Muscle of leg (tissue), 11 donors: ENCODE measurements around the gene SUMO2. TPM values are rescaled to one million over a fixed set of nuclear protein-coding genes. Genes with fewer than 3 reads are reported as not detected.

Experiments used
- DNase-seq: peaks from one replicate; pipeline ENCODE4 v3.0.0; 2013
- H3K27ac ChIP-seq: one replicate; pipeline ENCODE4 v1.5.1; 2013; ENCODE audit warnings: mild to moderate bottlenecking, low read length, control low read depth
- H3K27me3 ChIP-seq: one replicate; pipeline ENCODE4 v1.6.1; 2013; ENCODE audit warnings: low read length; ENCODE audit not compliant: control insufficient read depth, insufficient read depth
- H3K36me3 ChIP-seq: one replicate; pipeline ENCODE4 v1.6.1; 2013; ENCODE audit warnings: low read length; ENCODE audit not compliant: control insufficient read depth, insufficient read depth
- H3K4me1 ChIP-seq: one replicate; pipeline ENCODE4 v1.6.1; 2013; ENCODE audit warnings: low read length; ENCODE audit not compliant: control insufficient read depth, insufficient read depth
- H3K4me3 ChIP-seq: one replicate; pipeline ENCODE4 v1.5.1; 2013; ENCODE audit warnings: low read length, control low read depth
- H3K9me3 ChIP-seq: replicated peaks from 2 replicates; pipeline ENCODE4 v1.6.1; 2013; ENCODE audit warnings: low read depth, low read length; ENCODE audit not compliant: control insufficient read depth
- WGBS: methylation state at CpG from one replicate; pipeline ENCODE4 v1.1.5; 2013; ENCODE audit warnings: missing lambda C conversion rate; ENCODE audit not compliant: insufficient coverage; 5-methylcytosine and 5-hydroxymethylcytosine counted together
- polyA plus RNA-seq, 8 donors: library from polyadenylated mRNA; unstranded; fragments of 120-200 nt; gene quantifications; one replicate each; pipeline versions ENCODE4 v1.2.1 to v1.2.3, GENCODE V29; 2013; ENCODE audit warnings: inconsistent platforms in 1 of 8, low replicate concordance in 1 of 8; ENCODE audit not compliant: insufficient read length in 8 of 8, insufficient read depth in 1 of 8
- total RNA-seq: library from RNA; stranded (reverse); fragments of 120-200 nt; gene quantifications from one replicate; pipeline ENCODE4 v1.2.4, GENCODE V29; 2013

The SUMO2 gene
- total and polyA plus RNA-seq, 9 donors = 242 to 477 (median 378) TPM

GRCh38 chr17:75188614-75189013 is 5.9 kb upstream of the SUMO2 start:
- no peak for DNase-seq
- Histone ChIP-seq H3K27ac (no peak overlapping the region), H3K27me3 (peaks cover 2% of the 10 kb centered on the region), H3K4me1 (peaks cover 6% of the 10 kb centered on the region), H3K9me3 (no peaks in the 10 kb centered on the region), H3K36me3 (no peaks in the 10 kb centered on the region), H3K4me3 (no peak overlapping the region)
- WGBS = 90% methylated on average over 3 of the region's 6 CpGs

GRCh38 chr17:75183999-75184884 is 1.5 kb upstream of the SUMO2 start:
- Histone ChIP-seq H3K4me1 (peaks cover 16% of the 10 kb centered on the region), H3K27ac (peak overlapping the region; percentile 100), H3K36me3 (peaks cover 10% of the 10 kb centered on the region), H3K4me3 (no peak overlapping the region), H3K27me3 (peaks cover 2% of the 10 kb centered on the region), H3K9me3 (no peaks in the 10 kb centered on the region)
- 93% methylated on average over 8 of the region's 9 CpGs for WGBS
- no peak for DNase-seq

GRCh38 chr17:75182319-75182568 is 515 bp downstream of the SUMO2 start:
- WGBS = 0% methylated on average over 28 of the region's 33 CpGs
- DNase-seq = no peak
- H3K4me3 ChIP-seq = peak overlapping the region; percentile 84

GRCh38 chr17:75181608-75182318 is 996 bp downstream of the SUMO2 start:
- Histone ChIP-seq H3K4me3 (peak overlapping the region; percentile 84), H3K9me3 (no peaks in the 10 kb centered on the region), H3K27me3 (no peaks in the 10 kb centered on the region), H3K27ac (peak overlapping the region; percentile 95), H3K36me3 (peaks cover 33% of the 10 kb centered on the region), H3K4me1 (peaks cover 16% of the 10 kb centered on the region)
- peak; percentile 33 for DNase-seq
- WGBS = 0% methylated on average over 30 of the region's 34 CpGs

More at GRCh38 chr17:75182319-75182568, 515 bp downstream of the SUMO2 start:
- Histone ChIP-seq H3K36me3 (peaks cover 28% of the 10 kb centered on the region), H3K27me3 (no peaks in the 10 kb centered on the region), H3K27ac (peak overlapping the region; percentile 95), H3K9me3 (no peaks in the 10 kb centered on the region), H3K4me1 (peaks cover 16% of the 10 kb centered on the region)

GRCh38 chr17:75181110-75181509 is 1.6 kb downstream of the SUMO2 start:
- H3K36me3 ChIP-seq = peaks cover 38% of the 10 kb centered on the region
- peaks cover 16% of the 10 kb centered on the region for H3K4me1 ChIP-seq
- H3K4me3 ChIP-seq = peak overlapping the region; percentile 84
- no peak for DNase-seq
- H3K27me3 ChIP-seq = no peaks in the 10 kb centered on the region
- no CpG with 5 or more reads among the region's 8 CpGs for WGBS
- H3K27ac ChIP-seq = peak overlapping the region; percentile 95
- no peaks in the 10 kb centered on the region for H3K9me3 ChIP-seq

- Histone ChIP-seq H3K27ac (no peak overlapping the region), H3K9me3 (no peaks in the 10 kb centered on the region), H3K4me3 (no peak overlapping the region), H3K27me3 (no peaks in the 10 kb centered on the region), H3K4me1 (peaks cover 9% of the 10 kb centered on the region), H3K36me3 (peaks cover 64% of the 10 kb centered on the region)
- no peak for DNase-seq
- WGBS = 90% methylated on average over 4 of the region's 6 CpGs
Measured at GRCh38 chr17:75178453-75178852, 4.3 kb downstream of the SUMO2 start.

GRCh38 chr17:75176625-75177024 is 6.1 kb downstream of the SUMO2 start:
- Histone ChIP-seq H3K36me3 (peaks cover 78% of the 10 kb centered on the region), H3K4me3 (no peak overlapping the region), H3K27me3 (no peaks in the 10 kb centered on the region), H3K9me3 (no peaks in the 10 kb centered on the region), H3K27ac (no peak overlapping the region), H3K4me1 (peaks cover 5% of the 10 kb centered on the region)
- no peak for DNase-seq
- 79% methylated on average over 3 of the region's 5 CpGs for WGBS

GRCh38 chr17:75174996-75175395 is 7.8 kb downstream of the SUMO2 start:
- Histone ChIP-seq H3K4me3 (no peak overlapping the region), H3K9me3 (no peaks in the 10 kb centered on the region), H3K4me1 (peaks cover 2% of the 10 kb centered on the region), H3K27ac (no peak overlapping the region), H3K27me3 (no peaks in the 10 kb centered on the region), H3K36me3 (peaks cover 77% of the 10 kb centered on the region)
- 100% methylated on average over 3 of the region's 11 CpGs for WGBS
- no peak for DNase-seq

- 93% methylated on average over 2 of the region's 4 CpGs for WGBS
- no peak overlapping the region for H3K27ac ChIP-seq
Measured at GRCh38 chr17:75173526-75173925, 9.2 kb downstream of the SUMO2 start.

GRCh38 chr17:75168998-75169397 is 13.8 kb downstream of the SUMO2 start:
- Histone ChIP-seq H3K36me3 (peaks cover 40% of the 10 kb centered on the region), H3K27ac (no peak overlapping the region), H3K27me3 (no peaks in the 10 kb centered on the region), H3K4me1 (no peaks in the 10 kb centered on the region), H3K4me3 (no peak overlapping the region), H3K9me3 (no peaks in the 10 kb centered on the region)
- no CpG with 5 or more reads among the region's 4 CpGs for WGBS
- DNase-seq = no peak

More at GRCh38 chr17:75173526-75173925, 9.2 kb downstream of the SUMO2 start:
- Histone ChIP-seq H3K4me1 (no peaks in the 10 kb centered on the region), H3K27me3 (no peaks in the 10 kb centered on the region), H3K9me3 (no peaks in the 10 kb centered on the region), H3K4me3 (no peak overlapping the region), H3K36me3 (peaks cover 64% of the 10 kb centered on the region)
- DNase-seq = no peak
